SK-N-SH (cell line): ENCODE measurements around the gene CCT4. TPM values are rescaled to one million over a fixed set of nuclear protein-coding genes. Genes with fewer than 3 reads are reported as not detected.
A peak's percentile ranks its signal among the peaks of the same experiment; 100 is the strongest.

Experiments used
- CTCF ChIA-PET: fragments of 300-600, 350-600 bp; formaldehyde crosslinking; extraction: SDS; loops from one replicate; lab custom pipeline; 2021; lab: Yijun Ruan, JAX
- POLR2A ChIA-PET: fragments of 350-600 bp; sonication (Branson Sonifier 250); formaldehyde crosslinking; extraction: SDS; loops from one replicate; lab custom pipeline; 2020; ENCODE audit warnings: antibody characterized with exemption, inconsistent platforms; lab: Yijun Ruan, JAX
- DNase-seq: peaks from one replicate; pipeline ENCODE4 v3.0.0; 2012
- H2AFZ ChIP-seq: fragments of 200-600 bp; sonication (generic); 2 replicates; pipeline ENCODE4 v1.8.1; 2016; ENCODE audit warnings: antibody characterized with exemption, mild to moderate bottlenecking, low read depth
- H3F3A ChIP-seq: fragments of 200-600 bp; sonication (generic); replicated peaks from 2 replicates; pipeline ENCODE3; 2016; ENCODE audit warnings: antibody characterized with exemption, mild to moderate bottlenecking; ENCODE audit not compliant: insufficient read depth
- H3K27ac ChIP-seq, 2 experiments: fragments of 200-500 bp in 1 of 2; fragments of 200-600 bp in 1 of 2; sonication (Bioruptor generic) in 1 of 2; sonication (generic), shearing (Covaris generic) in 1 of 2; 2 replicates each; pipeline versions ENCODE4 v1.5.1 to v1.6.1; 2014 to 2016; ENCODE audit warnings: low read depth in 2 of 2, inconsistent platforms in 1 of 2, low read length in 1 of 2, mild to moderate bottlenecking in 1 of 2, mixed read lengths in 1 of 2
- H3K27me3 ChIP-seq: fragments of 200-600 bp; sonication (generic), shearing (Covaris generic); 2 replicates; pipeline ENCODE4 v1.6.1; 2016; ENCODE audit warnings: mixed run types; ENCODE audit not compliant: insufficient read depth
- H3K36me3 ChIP-seq, 2 experiments: fragments of 200-500 bp in 1 of 2; fragments of 200-600 bp in 1 of 2; sonication (Bioruptor generic) in 1 of 2; sonication (generic) in 1 of 2; replicated peaks in 1 of 2; 2 replicates each; pipeline versions ENCODE3 to v1.5.1; 2014 to 2016; ENCODE audit warnings: low read length in 1 of 2, mild to moderate bottlenecking in 1 of 2; ENCODE audit not compliant: insufficient read depth in 2 of 2, control insufficient read depth in 1 of 2
- H3K4me1 ChIP-seq, 2 experiments: fragments of 200-500 bp in 1 of 2; fragments of 200-600 bp in 1 of 2; sonication (Bioruptor generic) in 1 of 2; sonication (generic), shearing (Covaris generic) in 1 of 2; 2 replicates each; pipeline versions ENCODE4 v1.5.1 to v1.6.1; 2014 to 2016; ENCODE audit warnings: low read depth in 1 of 2, low read length in 1 of 2, mixed run types in 1 of 2; ENCODE audit not compliant: insufficient read depth in 2 of 2, control insufficient read depth in 1 of 2
- H3K4me2 ChIP-seq: fragments of 200-600 bp; sonication (generic), shearing (Covaris generic); 2 replicates; pipeline ENCODE4 v1.6.1; 2017; ENCODE audit warnings: mixed run types
- H3K4me3 ChIP-seq, 2 experiments: fragments of 200-500 bp in 1 of 2; fragments of 200-600 bp in 1 of 2; sonication (Bioruptor generic) in 1 of 2; sonication (generic), shearing (Covaris generic) in 1 of 2; 2 replicates each; pipeline versions ENCODE4 v1.5.1 to v1.8.1; 2014 to 2016; ENCODE audit warnings: low read depth in 2 of 2, inconsistent platforms in 1 of 2, low read length in 1 of 2, mild to moderate bottlenecking in 1 of 2, mixed read lengths in 1 of 2, moderate library complexity in 1 of 2
- H3K79me2 ChIP-seq: fragments of 200-600 bp; sonication (generic); 2 replicates; pipeline ENCODE4 v1.8.1; 2017; ENCODE audit warnings: mild to moderate bottlenecking; ENCODE audit not compliant: insufficient read depth
- H3K9ac ChIP-seq: fragments of 200-600 bp; sonication (generic); 2 replicates; pipeline ENCODE4 v1.6.1; 2017; ENCODE audit warnings: mixed run types
- H3K9me2 ChIP-seq: fragments of 200-600 bp; sonication (generic); 2 replicates; pipeline ENCODE4 v1.6.1; 2017; ENCODE audit warnings: mixed run types
- H3K9me3 ChIP-seq: fragments of 200-600 bp; sonication (generic); 2 replicates; pipeline ENCODE4 v1.6.1; 2017; ENCODE audit warnings: mixed run types, mild to moderate bottlenecking, moderate library complexity
- H4K20me1 ChIP-seq: fragments of 200-600 bp; sonication (generic); 2 replicates; pipeline ENCODE4 v1.6.1; 2017; ENCODE audit warnings: mild to moderate bottlenecking, mixed run types; ENCODE audit not compliant: insufficient read depth
- ELF1 ChIP-seq: IDR thresholded peaks from 2 replicates; pipeline ENCODE4 v1.4.0; 2012
- EZH2phosphoT487 ChIP-seq: fragments of 200-600 bp; sonication (generic); IDR thresholded peaks from 2 replicates; pipeline ENCODE4 v1.6.1; 2017; ENCODE audit warnings: low read depth, mixed run types, mild to moderate bottlenecking, antibody characterized with exemption, moderate library complexity, borderline replicate concordance
- FOSL2 ChIP-seq: IDR thresholded peaks from 2 replicates; pipeline ENCODE4 v1.4.0; 2012; ENCODE audit warnings: low read depth, mild to moderate bottlenecking, moderate library complexity, borderline replicate concordance
- FOXJ3 ChIP-seq: sonication (generic); formaldehyde crosslinking; IDR thresholded peaks from 2 replicates; pipeline ENCODE4 v1.5.1; 2020; ENCODE audit warnings: mild to moderate bottlenecking, missing genetic modification reagents
- FOXM1 ChIP-seq: IDR thresholded peaks from 2 replicates; pipeline ENCODE4 v1.4.0; 2012; ENCODE audit warnings: low read depth, mild to moderate bottlenecking
- GABPA ChIP-seq: IDR thresholded peaks from 2 replicates; pipeline ENCODE4 v1.4.0; 2012; ENCODE audit warnings: low read depth, mild to moderate bottlenecking
- NFIC ChIP-seq: IDR thresholded peaks from 2 replicates; pipeline ENCODE4 v1.4.0; 2012; ENCODE audit warnings: borderline replicate concordance
- NRF1 ChIP-seq: IDR thresholded peaks from 2 replicates; pipeline ENCODE4 v1.6.1; 2012; ENCODE audit warnings: low read depth, mild to moderate bottlenecking, low read length
- POLR2AphosphoS5 ChIP-seq: IDR thresholded peaks from 2 replicates; pipeline ENCODE4 v1.6.1; 2012; ENCODE audit warnings: low read depth, low read length
- RFX5 ChIP-seq: IDR thresholded peaks from 2 replicates; pipeline ENCODE4 v1.6.1; 2012; ENCODE audit warnings: mild to moderate bottlenecking, improper control_type of control experiment, low read length
- SMC3 ChIP-seq: IDR thresholded peaks from 2 replicates; pipeline ENCODE4 v1.6.1; 2012; ENCODE audit warnings: low read depth, low read length, improper control_type of control experiment
- TAF1 ChIP-seq: IDR thresholded peaks from 2 replicates; pipeline ENCODE4 v1.6.1; 2012; ENCODE audit warnings: low read depth, mild to moderate bottlenecking, low read length, moderate library complexity, borderline replicate concordance
- TEAD4 ChIP-seq: IDR thresholded peaks from 2 replicates; pipeline ENCODE4 v1.4.0; 2012; ENCODE audit warnings: mild to moderate bottlenecking, borderline replicate concordance; ENCODE audit not compliant: insufficient read depth
- WGBS: methylation state at CpG from one replicate; pipeline ENCODE4 v1.1.6; 2017; ENCODE audit warnings: low lambda C conversion rate; 5-methylcytosine and 5-hydroxymethylcytosine counted together
- polyA plus RNA-seq, 3 experiments: library from polyadenylated mRNA; depleted of rRNA; stranded (reverse); fragments of >200 nt; gene quantifications; 2 replicates each; pipeline ENCODE4 v1.2.3, GENCODE V29; 2012
- TF ChIP-seq, protein P1 (sequence below): IDR thresholded peaks from 2 replicates; pipeline ENCODE4 v1.4.0; 2012; ENCODE audit warnings: low read depth, borderline replicate concordance
- TF ChIP-seq, protein P2 (sequence below): IDR thresholded peaks from 2 replicates; pipeline ENCODE4 v1.6.1; 2012; ENCODE audit warnings: mild to moderate bottlenecking, low read depth, low read length, moderate library complexity
- TF ChIP-seq, protein P3 (sequence below): IDR thresholded peaks from 2 replicates; pipeline ENCODE4 v1.4.0; 2012; ENCODE audit warnings: low read depth

CCT4 gene
- polyA plus RNA-seq, 1 of the 3 experiments (the other 2 are of a cell fraction): 75.0 TPM

DNA sequence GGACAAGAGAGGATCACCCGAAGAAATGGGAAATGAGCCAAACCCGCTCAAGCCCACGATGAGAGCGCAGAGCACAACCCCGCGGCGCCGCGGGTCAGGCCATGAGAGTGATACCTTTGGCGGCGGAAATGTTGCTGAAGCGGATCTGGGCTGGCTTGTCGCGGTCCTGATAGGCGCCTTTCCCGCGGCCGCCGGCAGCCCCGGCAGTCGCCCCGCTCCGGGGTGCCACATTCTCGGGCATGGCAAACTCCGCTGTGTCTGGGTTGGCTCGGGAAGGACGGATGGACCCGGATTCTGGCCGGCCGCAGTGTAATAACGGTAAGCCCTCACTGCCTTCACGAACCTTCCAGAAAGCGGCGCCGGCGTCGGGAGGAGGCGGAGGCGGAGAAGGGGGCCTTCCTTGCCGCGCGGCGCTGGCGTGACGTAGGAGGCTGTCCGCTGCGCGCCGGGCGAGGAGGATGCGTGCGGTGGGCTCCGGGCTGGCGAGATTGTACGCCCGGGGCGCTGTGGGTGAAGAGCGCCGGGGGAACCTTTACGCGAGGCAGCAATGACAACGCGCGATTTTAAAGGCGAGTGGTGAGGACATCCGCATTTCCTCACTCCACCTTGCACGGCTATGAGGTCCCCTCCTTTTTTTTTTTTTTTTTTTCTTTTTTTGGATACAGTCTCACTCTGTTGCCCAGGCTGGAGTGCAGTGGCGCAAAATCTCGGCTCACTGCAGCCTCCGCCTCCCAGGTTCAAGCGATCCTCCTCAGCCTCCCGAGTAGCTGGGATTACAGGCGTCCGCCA is at the start of gene CCT4 (continued):
- TF ChIP-seq TEAD4 (no peak), NRF1 (no peak), TAF1 (peak; percentile 96; the same call in 1 of the 2 replicates), FOXJ3 (CRISPR knock-in tag) (no peak)
- TF ChIP-seq, protein P1, sequence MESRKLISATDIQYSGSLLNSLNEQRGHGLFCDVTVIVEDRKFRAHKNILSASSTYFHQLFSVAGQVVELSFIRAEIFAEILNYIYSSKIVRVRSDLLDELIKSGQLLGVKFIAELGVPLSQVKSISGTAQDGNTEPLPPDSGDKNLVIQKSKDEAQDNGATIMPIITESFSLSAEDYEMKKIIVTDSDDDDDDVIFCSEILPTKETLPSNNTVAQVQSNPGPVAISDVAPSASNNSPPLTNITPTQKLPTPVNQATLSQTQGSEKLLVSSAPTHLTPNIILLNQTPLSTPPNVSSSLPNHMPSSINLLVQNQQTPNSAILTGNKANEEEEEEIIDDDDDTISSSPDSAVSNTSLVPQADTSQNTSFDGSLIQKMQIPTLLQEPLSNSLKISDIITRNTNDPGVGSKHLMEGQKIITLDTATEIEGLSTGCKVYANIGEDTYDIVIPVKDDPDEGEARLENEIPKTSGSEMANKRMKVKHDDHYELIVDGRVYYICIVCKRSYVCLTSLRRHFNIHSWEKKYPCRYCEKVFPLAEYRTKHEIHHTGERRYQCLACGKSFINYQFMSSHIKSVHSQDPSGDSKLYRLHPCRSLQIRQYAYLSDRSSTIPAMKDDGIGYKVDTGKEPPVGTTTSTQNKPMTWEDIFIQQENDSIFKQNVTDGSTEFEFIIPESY: no peak

DNA sequence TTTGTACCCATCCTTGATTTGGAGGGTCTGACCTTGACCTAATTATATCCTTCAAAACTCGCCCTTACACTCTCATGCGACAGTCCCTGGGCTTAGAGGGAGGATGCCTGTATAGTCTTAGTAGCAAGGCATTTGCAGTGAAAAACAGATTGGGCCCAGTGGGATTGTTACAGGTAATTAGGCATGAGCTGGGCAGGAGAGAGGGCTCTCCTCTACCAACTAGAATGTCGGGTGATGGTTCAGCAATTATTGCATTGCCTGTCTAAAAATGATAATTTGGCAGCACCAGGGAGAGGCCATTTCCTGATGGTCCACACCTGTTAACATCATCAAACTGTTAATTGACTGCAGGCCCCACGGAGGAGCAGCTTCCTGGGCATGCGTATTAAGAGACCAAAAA is 49.4 kb upstream of the CCT4 start:
- Histone ChIP-seq H3K9ac (no peak overlapping the region), H3K4me1 (peaks cover 0 to 3% of the 10 kb centered on the region in 2 experiments; a peak in 1 of 4 replicates), H4K20me1 (no peaks in the 10 kb centered on the region), H3K9me2 (no peaks in the 10 kb centered on the region), H3F3A (no peaks in the 10 kb centered on the region), H3K9me3 (no peaks in the 10 kb centered on the region), H3K27me3 (no peaks in the 10 kb centered on the region), H3K27ac (no peak overlapping the region), H3K4me3 (no peak overlapping the region), H2AFZ (no peak overlapping the region), H3K4me2 (no peak overlapping the region), H3K36me3 (no peaks in the 10 kb centered on the region), H3K79me2 (no peaks in the 10 kb centered on the region)
- CTCF ChIA-PET: interaction anchor here (0.9 kb wide), 1 partner anchor 166 kb away, joined by 3 read pairs; no protein-coding TSS in a partner anchor
- POLR2A ChIA-PET: no interaction called here
- DNase-seq: no peak
- TF ChIP-seq FOXM1 (no peak), NRF1 (no peak), GABPA (no peak), EZH2phosphoT487 (no peak), NFIC (no peak), TAF1 (no peak), RFX5 (no peak), ELF1 (no peak), SMC3 (no peak), FOSL2 (no peak), POLR2AphosphoS5 (no peak)
- TF ChIP-seq, protein P2, sequence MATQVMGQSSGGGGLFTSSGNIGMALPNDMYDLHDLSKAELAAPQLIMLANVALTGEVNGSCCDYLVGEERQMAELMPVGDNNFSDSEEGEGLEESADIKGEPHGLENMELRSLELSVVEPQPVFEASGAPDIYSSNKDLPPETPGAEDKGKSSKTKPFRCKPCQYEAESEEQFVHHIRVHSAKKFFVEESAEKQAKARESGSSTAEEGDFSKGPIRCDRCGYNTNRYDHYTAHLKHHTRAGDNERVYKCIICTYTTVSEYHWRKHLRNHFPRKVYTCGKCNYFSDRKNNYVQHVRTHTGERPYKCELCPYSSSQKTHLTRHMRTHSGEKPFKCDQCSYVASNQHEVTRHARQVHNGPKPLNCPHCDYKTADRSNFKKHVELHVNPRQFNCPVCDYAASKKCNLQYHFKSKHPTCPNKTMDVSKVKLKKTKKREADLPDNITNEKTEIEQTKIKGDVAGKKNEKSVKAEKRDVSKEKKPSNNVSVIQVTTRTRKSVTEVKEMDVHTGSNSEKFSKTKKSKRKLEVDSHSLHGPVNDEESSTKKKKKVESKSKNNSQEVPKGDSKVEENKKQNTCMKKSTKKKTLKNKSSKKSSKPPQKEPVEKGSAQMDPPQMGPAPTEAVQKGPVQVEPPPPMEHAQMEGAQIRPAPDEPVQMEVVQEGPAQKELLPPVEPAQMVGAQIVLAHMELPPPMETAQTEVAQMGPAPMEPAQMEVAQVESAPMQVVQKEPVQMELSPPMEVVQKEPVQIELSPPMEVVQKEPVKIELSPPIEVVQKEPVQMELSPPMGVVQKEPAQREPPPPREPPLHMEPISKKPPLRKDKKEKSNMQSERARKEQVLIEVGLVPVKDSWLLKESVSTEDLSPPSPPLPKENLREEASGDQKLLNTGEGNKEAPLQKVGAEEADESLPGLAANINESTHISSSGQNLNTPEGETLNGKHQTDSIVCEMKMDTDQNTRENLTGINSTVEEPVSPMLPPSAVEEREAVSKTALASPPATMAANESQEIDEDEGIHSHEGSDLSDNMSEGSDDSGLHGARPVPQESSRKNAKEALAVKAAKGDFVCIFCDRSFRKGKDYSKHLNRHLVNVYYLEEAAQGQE: no peak
- TF ChIP-seq, protein P3, sequence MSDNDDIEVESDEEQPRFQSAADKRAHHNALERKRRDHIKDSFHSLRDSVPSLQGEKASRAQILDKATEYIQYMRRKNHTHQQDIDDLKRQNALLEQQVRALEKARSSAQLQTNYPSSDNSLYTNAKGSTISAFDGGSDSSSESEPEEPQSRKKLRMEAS: no peak
- TF ChIP-seq, all 33 proteins: peak for 0
- 91% methylated on average over 5 of the region's 5 CpGs for WGBS
